HG02970 (cell line): ENCODE results near the gene RALB.
"Not testable (repeated sequence)": the region's sequence is repeated elsewhere in the genome, so short reads cannot be mapped to it uniquely, and the experiment has no call there.

Experiments
- ATAC-seq: cut with Tn5 transposase; IDR thresholded peaks from one replicate; pipeline ENCODE4 v1.9.1; 2021; ENCODE audit warnings: mild to moderate bottlenecking, moderate library complexity, moderate number of reproducible peaks; ENCODE audit not compliant: unreplicated experiment, low FRiP score

Gene RALB

DNA sequence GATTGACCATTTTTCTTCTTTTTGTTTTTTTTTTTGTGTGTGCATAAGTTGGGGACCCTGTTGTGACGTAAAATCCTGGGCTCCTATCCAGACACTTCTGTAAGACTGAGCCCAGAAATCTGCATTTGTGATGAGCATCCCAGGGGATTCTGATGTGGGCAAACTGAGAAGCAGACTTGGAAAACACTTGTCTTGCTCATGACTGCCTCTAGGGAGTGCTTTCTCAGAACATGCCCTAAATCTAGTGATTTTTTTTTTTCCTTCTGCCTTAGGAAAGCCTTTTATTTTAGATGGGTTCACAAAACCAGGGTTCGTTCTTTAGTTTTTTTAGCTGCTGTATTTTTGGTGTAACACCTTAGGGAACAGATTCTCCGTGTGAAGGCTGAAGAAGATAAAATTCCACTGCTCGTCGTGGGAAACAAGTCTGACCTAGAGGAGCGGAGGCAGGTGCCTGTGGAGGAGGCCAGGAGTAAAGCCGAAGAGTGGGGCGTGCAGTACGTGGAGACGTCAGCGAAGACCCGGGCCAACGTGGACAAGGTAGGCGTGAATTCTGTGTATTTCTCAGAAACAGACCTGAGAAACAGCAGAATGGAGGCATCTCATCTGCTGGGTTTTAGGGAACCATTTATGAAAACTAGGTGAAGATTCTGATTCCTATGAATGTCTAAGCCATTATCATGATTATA lies 36.7 kb downstream of the RALB start:
- no peak for ATAC-seq

DNA sequence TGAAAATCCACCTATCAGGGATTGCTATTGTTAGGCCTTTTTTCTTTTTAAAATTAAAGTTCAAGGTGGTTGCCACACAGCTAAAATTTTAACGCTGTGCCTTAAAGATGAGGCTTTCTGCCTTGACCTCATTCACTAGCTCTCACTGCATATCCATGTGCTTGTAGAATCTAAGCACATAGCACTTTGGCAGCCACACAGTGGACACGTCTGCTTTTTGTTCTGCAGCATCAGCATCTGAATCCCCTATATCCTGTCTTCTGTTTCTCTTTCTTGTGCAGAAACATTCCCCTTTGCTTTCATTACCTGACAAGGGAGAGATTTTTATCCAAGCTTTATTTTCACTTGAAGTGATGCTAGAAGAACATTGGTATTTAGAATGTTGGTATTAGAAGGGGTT lies 38.1 kb downstream of the RALB start:
- no peak for ATAC-seq

DNA sequence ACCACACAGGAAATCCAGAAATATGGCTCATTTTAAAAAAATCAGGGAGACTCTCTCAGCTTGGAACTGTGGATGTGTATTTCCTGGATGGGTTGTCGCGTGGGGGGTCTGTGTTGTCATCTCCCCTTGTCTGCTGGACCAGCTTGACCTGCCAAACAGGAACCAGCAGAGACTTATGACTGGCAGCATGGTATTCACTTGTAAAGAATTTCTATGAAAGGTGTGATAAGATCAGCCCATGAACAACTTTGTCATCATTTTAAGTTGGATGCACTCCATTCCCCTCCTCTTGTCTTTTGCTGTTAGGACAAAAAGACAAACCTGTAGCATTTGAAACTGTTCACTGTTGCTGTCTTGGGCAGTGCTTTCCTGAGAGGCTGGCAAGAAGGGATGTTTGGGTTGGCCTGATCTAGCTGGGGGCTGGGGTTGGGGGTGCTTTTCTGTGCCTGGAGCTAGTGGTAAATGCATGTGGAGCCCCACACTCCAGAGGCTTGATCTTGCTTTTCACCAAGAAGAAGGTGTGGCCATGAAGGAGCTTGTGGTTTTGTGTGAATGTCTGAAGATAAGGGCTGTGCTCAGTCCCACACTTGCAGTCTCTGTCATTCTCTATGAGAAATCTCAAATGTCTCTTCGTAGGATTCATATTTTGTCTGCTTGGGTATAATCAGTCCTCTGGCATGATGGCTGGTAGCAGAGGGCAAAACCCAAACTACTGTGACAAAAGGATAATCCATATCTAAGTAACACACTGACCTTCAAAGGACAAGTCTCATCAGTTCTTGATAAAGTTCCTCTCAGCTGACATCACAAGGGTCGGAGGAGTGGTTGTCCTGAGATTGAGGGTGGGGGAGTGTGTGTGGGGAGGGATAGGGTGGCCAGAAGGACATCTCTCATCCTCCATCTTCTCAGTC lies 39.0 kb downstream of the RALB start:
- ATAC-seq, result no peak

DNA sequence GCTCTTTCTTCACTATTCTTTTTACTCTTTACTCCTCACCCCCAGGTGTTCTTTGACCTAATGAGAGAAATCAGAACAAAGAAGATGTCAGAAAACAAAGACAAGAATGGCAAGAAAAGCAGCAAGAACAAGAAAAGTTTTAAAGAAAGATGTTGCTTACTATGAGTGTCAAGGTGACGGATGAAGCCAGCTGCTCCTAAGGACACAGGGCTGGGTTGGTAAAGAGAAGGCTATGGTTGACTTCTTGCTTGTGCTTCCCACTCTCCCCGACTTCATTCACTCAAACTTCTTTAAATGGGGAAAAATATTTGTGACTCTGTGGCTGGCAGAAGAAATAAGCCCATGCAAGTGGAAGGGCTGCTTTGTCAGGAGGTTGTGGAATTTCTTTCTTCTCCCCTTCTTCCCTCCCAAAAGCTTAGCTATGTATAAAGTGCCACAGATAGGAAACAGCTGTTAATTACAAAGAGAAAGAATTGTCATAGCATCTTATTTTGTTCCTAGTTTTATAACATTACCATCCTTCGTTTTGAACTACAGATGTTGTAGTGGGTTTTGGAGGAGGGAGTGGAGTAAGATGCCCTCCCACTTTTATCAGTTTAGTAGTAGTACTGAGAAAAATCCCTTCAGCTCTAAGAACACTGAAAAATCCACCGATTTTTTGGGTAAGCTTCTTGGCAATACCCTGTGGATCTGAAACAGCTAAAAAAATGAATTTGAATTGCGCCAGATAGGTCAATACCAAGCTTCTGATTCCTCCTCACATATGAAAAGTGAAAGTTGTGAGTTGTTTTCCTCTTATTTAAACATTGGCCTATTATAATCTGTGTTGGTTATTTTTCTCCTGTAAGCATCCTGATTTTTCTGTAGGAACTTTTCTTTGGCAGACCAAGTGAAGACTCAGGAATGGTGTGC lies 40.7 kb downstream of the RALB start:
- ATAC-seq, result no peak

DNA sequence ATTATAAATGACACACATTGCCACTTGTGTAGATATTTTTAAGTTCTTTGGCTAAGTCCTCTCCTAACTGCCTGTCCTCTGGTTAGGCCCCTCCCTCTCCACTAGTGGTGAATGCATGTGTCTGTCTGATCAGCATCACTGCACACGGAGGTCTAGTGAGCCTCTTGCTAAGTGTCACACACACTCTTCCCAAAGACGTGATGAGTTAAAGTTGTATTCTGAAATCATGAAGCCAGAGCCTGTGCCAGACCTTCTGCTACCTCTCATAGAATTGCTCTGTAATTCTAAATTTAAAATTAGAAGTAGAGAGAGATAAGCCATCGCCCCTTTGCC lies 41.3 kb downstream of the RALB start:
- no peak for ATAC-seq

DNA sequence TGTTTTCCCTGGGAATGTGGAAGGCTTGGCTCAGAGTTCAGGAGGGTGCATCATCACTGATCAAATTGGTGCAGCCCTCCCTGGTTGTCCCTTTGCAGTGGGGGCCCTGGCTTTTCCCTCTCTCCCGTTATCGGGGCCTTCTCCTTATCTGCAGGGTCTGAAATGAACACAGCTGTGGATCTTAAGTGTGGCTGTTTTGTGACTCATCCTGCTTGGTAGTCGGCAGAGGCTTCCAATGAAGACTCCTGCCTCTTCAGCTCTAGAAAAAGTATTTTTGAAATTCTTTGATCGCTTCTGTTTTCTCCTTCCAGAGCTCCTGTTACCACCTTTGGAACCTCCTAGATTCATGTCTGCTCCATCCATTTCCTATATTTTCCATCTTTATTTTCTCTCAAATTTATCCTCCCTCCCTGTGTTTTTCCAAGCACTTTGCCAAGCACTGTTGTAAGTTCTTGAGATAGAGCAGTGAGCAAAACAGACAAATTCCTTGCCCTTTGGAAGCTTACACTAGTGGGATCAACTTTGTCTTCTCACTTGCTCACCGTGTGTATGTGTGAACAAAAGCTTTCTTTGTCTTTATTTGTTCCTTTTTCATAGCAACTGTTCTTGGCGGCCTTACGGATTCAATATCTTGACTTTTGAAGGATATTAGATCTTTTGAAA lies 45.7 kb downstream of the RALB start:
- ATAC-seq, result no peak

DNA sequence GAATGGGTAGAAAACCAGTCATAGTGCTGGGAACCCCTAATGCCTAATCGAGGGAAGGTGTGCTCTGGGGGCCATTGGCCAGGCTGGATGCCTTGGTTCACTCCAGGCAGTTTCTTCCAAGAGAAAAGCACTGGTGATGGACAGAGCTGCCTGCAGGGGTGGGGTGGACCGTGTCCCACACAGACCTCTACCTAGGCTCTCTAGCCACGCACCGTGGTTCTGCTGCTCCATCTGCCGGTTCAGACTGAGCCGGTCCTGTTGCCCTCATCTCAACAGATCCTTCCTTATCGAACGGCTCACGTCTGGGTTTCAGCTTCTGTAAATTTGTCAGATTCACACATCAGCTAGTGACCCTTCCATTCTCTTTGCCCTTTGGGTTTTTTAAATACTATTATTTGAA lies 46.4 kb downstream of the RALB start:
- no peak for ATAC-seq

DNA sequence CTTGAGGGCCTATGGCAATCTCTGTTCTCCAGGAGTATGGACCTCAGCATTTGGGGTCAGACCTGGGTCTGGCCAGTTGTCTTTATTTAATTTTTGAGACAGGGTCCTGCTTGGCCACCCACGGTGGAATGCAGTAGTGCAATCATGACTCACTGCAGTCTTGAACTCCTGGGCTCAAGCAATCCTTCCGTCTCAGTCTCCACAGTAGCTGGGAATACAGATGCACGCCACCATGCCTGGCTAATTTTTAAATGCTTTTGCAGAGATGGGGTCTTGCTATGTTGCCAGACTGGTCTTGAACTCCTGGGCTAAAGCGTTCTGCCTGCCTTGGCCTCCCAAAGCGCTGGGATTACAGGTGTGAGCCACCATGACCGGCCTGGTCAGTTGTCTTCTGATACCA lies 46.9 kb downstream of the RALB start:
- no peak for ATAC-seq

DNA sequence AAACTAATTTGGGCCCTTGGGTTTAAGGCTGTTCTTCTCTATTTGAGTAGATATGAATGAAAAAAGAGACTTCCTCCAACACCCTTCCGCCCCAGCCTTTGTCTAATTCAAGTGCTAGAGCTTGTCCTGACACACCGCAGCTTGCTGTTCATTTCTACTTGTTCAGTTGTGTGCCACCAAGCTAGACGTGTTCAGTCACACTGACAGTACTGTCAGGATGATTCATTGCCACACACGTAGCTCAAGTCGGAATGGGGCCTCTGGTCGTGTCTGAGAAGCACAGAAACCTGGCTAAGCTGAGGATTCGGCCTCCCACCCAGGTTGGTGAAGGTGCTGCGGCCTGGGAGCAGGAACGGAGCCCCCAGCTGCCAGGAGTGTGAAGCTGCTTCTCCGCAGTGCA lies 47.7 kb downstream of the RALB start:
- ATAC-seq, result no peak

DNA sequence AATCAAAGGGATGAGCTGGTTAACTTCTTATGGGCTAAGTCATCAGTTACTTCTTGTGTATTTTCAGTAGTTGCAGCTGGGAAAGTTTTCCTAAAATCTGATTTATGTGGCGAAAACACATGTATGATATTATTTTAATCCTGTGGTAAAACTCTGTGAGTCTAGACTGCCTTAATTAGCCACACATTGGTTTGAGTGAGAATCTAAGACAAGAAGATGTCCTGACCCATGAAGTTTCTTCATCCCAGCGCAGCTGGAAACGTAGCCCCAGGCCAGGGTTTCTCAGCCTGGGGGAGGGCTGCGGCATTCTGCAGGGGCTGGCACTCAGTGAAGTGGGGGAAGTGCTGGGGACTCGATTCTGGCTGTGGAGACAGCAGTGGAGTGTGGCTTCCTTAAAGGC lies 48.6 kb downstream of the RALB start:
- ATAC-seq, result no peak

DNA sequence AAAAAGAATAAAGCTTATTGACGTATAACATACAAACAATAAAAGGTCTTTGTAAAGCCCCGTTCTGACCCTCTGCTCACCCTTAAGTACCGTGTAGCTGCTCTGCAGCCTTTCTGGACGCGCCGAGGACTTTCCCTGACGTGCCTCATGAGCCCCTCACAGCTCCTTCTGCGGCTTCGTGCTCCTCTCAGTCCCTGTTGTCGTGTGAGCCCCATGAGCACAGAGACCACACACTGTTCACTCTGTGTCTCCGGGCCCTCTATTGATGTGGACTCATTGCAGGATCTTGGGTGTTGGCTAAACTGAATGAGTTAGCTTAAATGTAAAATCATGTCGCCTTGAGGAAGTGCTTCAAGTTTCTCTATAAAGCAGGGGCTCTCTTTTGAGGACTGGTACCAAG lies 49.6 kb downstream of the RALB start:
- ATAC-seq, result no peak

DNA sequence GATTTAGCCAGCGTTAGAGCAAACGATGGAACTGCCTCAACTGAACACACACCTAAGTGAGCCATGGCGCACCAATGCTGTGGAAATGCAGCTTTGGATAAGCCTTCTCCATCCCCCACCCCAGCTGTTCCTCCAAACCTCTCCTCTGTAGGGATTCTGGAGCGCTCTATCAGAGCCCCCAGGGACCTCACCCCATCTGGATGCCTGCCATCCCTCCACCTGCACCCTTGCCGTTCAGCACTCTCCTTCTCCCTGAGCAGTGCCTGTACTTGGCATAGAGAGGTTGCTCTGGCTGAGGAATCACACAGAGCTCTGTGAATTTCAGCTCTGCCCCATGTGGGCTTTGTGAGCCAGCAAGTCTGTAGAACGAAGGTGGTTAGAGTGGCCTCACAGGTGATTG lies 50.5 kb downstream of the RALB start:
- no peak for ATAC-seq

DNA sequence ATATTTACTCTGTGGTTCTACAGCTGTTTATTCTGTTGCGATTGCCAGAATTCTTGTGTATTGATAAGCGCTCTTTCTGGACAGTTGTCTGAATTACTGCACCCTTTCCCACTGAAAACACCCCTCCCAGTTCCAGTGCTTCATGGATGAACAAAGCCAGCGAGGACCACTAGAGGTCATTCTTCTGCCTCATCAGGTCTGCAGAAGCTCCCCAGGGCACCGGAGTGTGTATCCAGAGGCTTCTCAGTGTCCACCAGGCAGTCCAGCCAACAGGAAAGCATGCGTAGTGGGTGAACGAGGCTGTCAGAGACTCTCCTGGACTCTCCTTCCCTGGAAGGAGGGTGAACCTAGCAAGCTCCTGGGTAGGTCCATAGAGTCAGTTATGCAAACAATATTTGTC lies 52.6 kb downstream of the RALB start:
- no peak for ATAC-seq

DNA sequence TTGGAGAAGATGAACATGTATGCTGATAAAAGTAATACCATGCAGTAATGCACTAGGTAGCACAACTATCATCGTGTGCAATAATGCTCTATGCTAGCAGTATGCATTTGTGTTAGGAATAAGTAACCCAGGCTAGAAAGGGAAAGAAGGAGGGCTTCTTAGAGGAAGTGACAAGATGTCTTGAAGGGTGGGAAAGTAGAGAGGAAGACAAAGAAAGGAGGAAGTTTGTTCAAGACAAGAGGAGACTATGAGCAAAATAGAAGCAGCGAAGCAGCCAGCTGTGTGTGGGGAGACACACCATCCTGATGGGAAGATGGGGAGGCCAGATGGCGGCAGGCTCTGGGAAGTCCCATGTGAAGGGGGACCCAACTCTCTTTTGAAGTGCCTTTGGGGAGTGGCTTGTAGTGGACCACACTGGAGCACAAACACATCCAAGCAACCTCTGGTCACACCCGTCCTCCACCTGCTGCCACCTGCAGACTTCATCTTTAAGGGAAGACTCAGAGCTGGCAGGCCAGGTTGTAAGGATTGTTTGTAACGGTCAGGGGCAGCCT lies 53.4 kb downstream of the RALB start:
- no peak for ATAC-seq

DNA sequence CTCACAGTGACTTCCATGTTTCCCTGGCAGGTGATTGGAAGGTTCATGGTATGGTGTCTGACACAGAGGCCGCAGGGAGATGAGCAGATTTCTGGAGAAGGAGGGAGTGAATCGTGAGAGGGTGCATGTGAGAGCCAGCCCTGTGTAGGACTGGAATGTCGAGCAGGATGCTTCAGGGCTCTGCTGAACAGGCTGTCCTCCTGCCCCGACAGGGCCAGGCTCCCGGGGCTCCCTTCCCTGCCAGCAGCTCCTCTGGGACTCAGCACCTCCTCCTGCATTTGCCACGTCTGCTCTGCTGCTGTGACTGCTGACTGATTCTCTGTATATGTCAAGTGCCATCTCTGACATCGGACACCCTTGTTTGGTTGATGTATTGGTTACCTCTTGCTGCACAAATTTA lies 54.8 kb downstream of the RALB start:
- no peak for ATAC-seq

DNA sequence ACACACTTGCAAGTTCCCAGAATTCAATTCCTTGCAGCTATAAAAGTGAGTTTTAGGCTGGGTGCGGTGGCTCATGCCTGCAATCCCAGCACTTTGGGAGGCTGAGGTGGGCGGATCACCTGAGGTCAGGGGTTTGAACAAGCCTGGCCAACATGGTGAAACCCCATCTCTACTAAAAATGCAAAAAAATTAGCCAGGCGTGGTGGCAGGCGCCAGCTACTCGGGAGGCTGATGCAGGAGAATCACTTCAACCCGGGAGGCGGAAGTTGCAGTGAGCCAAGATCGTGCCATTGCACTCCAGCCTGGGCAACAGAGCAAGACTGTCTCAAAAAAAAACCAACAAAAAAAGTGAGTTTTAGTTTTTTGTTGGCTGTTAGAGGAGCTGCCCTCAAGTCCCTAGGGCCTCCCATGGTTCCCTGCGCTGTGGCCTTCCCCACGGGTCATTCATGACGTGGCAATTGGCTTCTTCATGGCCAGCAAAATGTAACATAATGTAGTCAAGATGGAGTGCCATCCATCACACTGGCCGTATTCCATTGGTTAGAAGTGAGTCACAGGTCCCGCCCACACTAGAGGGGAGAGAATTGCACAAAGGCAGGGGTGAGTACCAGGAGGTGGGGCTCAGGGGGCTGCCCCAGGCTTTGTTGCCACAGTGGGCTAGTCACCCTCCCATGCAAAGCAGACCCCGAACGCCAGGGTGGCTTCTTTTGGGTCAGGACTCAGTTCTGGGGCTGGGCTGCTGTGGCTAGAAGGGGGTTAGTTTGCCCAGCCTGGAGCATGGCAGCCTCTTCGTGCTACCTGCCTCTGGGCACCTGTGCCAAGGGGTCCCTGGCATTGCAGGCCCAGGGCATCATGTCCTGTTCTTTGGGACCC lies 55.6 kb downstream of the RALB start:
- ATAC-seq, result no peak

DNA sequence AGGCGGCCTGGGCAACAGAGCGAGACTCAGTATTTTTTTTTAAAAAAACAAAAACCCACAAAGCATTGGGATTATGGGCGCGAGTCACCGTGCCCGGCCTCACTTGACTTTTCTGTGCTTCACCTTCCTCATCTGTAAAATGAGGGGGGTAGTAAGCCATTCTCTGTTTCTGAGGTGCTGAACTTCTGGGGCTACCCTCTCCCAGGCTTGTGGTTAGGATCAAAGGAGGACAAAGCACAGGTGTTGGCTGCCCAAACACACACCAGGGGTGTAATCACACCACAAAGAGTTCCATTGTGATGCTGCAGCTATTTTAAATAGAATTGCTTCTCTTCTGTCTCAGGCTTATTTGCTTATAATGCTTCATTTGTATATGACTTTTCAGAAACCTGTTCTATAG lies 57.5 kb downstream of the RALB start:
- no peak for ATAC-seq

DNA sequence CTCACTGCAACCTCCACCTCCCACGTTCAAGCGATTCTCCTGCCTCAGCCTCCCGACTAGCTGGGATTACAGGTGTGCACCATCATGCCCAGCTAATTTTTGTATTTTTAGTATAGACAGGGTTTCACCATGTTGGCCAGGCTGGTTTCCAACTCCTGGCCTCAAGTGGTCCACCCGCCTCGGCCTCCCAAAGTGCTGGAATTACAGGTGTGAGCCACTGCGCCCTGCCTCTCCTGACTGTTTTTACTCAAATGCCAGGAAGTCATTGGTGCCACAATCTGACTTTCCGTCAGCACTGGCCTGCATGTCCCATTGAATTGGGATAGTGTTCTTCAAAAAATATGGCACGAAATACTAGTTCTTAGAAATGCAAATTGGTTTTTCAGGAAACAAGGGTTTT lies 58.2 kb downstream of the RALB start:
- not testable (repeated sequence) for ATAC-seq

DNA sequence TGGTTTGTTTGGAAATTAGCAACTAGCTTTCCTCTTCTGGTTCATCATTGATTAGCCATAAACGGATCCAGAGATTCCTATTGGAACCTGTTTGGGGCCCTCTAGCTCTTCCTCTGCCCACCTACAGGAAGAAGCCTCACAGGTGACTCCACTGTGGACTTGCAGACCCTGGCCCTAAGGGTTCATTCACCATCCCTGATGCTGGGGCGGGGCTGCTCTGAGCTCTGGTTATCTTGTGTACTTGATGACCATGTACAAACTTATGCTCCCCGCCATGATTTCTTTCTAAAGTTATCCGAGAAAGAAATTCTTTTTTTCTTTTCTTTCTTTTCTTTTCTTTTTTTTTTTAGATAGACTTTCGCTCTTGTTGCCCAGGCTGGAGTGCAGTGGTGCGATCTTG lies 59.4 kb downstream of the RALB start:
- ATAC-seq, result no peak
